DMS 273 (cell line): ENCODE data around the gene THAP11.
A peak's percentile ranks its signal among the peaks of the same experiment; 100 is the strongest.
"Not testable (repeated sequence)": the region's sequence is repeated elsewhere in the genome, so short reads cannot be mapped to it uniquely, and the experiment has no call there.

Source experiments
- DNase-seq: peaks from one replicate; lab custom pipeline; 2025; ENCODE audit not compliant: unreplicated experiment; lab: John Stamatoyannopoulos, UW

THAP11 gene

GRCh38 chr16:67834242-67834614 lies 7.9 kb upstream of the THAP11 start:
- no peak for DNase-seq

- DNase-seq: not testable (repeated sequence)
Measured at GRCh38 chr16:67837190-67837589, 4.9 kb upstream of the THAP11 start.

GRCh38 chr16:67837811-67838210 lies 4.3 kb upstream of the THAP11 start:
- no peak for DNase-seq

GRCh38 chr16:67841198-67841815 lies 813 bp upstream of the THAP11 start:
- DNase-seq: no peak

GRCh38 chr16:67842509-67843342 lies 606 bp downstream of the THAP11 start:
- peak; percentile 82 for DNase-seq

GRCh38 chr16:67843343-67843765 lies 1.2 kb downstream of the THAP11 start:
- DNase-seq: no peak

GRCh38 chr16:67844497-67844896 lies 2.4 kb downstream of the THAP11 start:
- peak; percentile 35 for DNase-seq

- peak; percentile 51 for DNase-seq
Measured at GRCh38 chr16:67845291-67846062, 3.4 kb downstream of the THAP11 start.

GRCh38 chr16:67846063-67846319 lies 3.9 kb downstream of the THAP11 start:
- DNase-seq: no peak

GRCh38 chr16:67846320-67847063 lies 4.4 kb downstream of the THAP11 start, which contains the start of gene NUTF2:
Gene NUTF2 (plus strand): TSS chr16:67846933. CDS start chr16:67865131, 18,198 bp downstream.
- peak; percentile 99 for DNase-seq

- DNase-seq: peak; percentile 90
Measured at GRCh38 chr16:67847064-67847861, 5.1 kb downstream of the THAP11 start, which contains the start of gene CENPT. Gene CENPT (minus strand): TSS chr16:67847693. CDS start chr16:67833859, 13,834 bp downstream.

GRCh38 chr16:67848118-67848517 lies 6.0 kb downstream of the THAP11 start:
- no peak for DNase-seq

GRCh38 chr16:67853670-67854069 lies 11.6 kb downstream of the THAP11 start:
- no peak for DNase-seq

- no peak for DNase-seq
Measured at GRCh38 chr16:67855789-67856188, 13.7 kb downstream of the THAP11 start.

- no peak for DNase-seq
Measured at GRCh38 chr16:67856927-67857546, 14.9 kb downstream of the THAP11 start.

- no peak for DNase-seq
Measured at GRCh38 chr16:67857547-67858233, 15.6 kb downstream of the THAP11 start.

GRCh38 chr16:67858500-67858899 lies 16.4 kb downstream of the THAP11 start:
- DNase-seq: no peak

- DNase-seq: no peak
Measured at GRCh38 chr16:67860589-67861398, 18.7 kb downstream of the THAP11 start.
